ENCODE measurements around the gene RBM39. TPM values are rescaled to one million over a fixed set of nuclear protein-coding genes. Genes with fewer than 3 reads are reported as not detected.

Gene RBM39
- total and polyA plus RNA-seq, 10 of the 15 experiments (the other 5 are each of a cell fraction or from before 2014, with no cell fraction given) = 135 to 280 (median 217) TPM

DNA sequence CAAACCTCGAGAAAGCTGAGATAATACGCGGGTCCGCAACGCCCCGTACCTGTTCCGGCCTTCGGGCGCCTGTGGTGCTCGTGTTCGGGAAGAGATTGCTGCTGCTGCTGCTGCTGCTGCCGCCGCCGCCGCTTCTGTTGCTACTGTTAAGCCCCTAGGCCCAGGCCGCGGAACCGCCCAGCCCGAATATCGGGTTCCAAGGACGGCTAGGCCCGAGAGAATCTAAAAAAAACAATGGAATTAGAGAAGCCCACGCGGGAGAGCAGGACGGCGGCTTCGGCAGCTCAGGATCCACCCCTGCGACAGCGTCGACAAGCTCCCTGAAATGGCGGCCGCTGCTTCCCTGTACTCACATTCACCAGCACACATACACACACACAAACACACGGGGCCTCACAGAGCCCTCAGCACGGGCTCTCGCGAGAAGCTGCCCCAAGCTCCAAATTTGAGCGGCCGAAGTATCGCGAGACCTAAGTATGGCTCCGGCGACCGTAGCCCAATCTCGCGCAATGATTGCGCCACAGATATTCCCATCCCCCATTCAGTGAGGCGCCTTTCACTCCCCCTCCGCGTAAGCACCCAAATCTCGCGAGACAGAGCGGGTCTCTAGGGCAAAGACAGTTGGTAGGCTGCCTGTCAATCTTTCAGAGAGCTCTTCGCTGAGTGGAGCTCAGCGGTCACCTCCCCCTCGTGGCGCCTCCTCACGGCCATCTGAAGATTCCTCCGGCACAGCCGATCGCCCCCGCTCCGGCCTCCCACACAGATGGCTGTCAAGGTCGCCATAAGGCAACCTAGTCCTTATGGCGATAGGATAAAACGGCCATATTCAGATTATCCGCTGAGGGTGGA, at the start of gene RBM39 (continued):
- TF ChIP-seq SKIL (IDR thresholded peaks at IDR 0.05; ENCODE audit: low read depth, poor library complexity, severe bottlenecking) = no peak
- TF ChIP-seq SMAD5 (IDR thresholded peaks at IDR 0.05; ENCODE audit: low read depth) = peak; percentile 92
- TF ChIP-seq, protein P1, sequence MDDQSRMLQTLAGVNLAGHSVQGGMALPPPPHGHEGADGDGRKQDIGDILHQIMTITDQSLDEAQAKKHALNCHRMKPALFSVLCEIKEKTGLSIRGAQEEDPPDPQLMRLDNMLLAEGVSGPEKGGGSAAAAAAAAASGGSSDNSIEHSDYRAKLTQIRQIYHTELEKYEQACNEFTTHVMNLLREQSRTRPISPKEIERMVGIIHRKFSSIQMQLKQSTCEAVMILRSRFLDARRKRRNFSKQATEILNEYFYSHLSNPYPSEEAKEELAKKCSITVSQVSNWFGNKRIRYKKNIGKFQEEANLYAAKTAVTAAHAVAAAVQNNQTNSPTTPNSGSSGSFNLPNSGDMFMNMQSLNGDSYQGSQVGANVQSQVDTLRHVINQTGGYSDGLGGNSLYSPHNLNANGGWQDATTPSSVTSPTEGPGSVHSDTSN (IDR thresholded peaks at IDR 0.05; ENCODE audit: insufficient replicate concordance, low read depth, low read length) = peak; percentile 98
- TF ChIP-seq STAT1 (conservative IDR thresholded peaks at IDR 0.05) = peak; percentile 85; the same call in 1 of the 2 replicates
- peak in 1 of 2 experiments; percentile 16; a peak in 1 of 4 replicates for TF ChIP-seq SRF (IDR thresholded peaks at IDR 0.05; ENCODE audit: low read depth in 2 of 2, low read length in 2 of 2)
- no peak for TF ChIP-seq STAT3 (IDR thresholded peaks at IDR 0.05; ENCODE audit: low read depth, low read length)
- TF ChIP-seq KDM1A (IDR thresholded peaks at IDR 0.05; ENCODE audit: borderline replicate concordance) = no peak
- TF ChIP-seq, protein P2, sequence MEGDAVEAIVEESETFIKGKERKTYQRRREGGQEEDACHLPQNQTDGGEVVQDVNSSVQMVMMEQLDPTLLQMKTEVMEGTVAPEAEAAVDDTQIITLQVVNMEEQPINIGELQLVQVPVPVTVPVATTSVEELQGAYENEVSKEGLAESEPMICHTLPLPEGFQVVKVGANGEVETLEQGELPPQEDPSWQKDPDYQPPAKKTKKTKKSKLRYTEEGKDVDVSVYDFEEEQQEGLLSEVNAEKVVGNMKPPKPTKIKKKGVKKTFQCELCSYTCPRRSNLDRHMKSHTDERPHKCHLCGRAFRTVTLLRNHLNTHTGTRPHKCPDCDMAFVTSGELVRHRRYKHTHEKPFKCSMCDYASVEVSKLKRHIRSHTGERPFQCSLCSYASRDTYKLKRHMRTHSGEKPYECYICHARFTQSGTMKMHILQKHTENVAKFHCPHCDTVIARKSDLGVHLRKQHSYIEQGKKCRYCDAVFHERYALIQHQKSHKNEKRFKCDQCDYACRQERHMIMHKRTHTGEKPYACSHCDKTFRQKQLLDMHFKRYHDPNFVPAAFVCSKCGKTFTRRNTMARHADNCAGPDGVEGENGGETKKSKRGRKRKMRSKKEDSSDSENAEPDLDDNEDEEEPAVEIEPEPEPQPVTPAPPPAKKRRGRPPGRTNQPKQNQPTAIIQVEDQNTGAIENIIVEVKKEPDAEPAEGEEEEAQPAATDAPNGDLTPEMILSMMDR (IDR thresholded peaks at IDR 0.05 in 2 of 3, conservative IDR thresholded peaks at IDR 0.05 in 1 of 3; ENCODE audit: control insufficient read depth in 2 of 3, extremely low read depth in 1 of 3, insufficient read depth in 1 of 3, low read depth in 3 of 3, low read length in 3 of 3) = peak; percentile 12 to 29 (median 18); a peak in 3 of 6 replicates
- TF ChIP-seq E4F1 (IDR thresholded peaks at IDR 0.05; ENCODE audit: borderline replicate concordance, partially characterized antibody) = peak; percentile 73
- TF ChIP-seq NR2C2 (IDR thresholded peaks at IDR 0.05; ENCODE audit: borderline replicate concordance, control insufficient read depth, insufficient read length, low read depth) = no peak
- TF ChIP-seq, protein P3, sequence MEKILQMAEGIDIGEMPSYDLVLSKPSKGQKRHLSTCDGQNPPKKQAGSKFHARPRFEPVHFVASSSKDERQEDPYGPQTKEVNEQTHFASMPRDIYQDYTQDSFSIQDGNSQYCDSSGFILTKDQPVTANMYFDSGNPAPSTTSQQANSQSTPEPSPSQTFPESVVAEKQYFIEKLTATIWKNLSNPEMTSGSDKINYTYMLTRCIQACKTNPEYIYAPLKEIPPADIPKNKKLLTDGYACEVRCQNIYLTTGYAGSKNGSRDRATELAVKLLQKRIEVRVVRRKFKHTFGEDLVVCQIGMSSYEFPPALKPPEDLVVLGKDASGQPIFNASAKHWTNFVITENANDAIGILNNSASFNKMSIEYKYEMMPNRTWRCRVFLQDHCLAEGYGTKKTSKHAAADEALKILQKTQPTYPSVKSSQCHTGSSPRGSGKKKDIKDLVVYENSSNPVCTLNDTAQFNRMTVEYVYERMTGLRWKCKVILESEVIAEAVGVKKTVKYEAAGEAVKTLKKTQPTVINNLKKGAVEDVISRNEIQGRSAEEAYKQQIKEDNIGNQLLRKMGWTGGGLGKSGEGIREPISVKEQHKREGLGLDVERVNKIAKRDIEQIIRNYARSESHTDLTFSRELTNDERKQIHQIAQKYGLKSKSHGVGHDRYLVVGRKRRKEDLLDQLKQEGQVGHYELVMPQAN (conservative IDR thresholded peaks at IDR 0.05) = peak; percentile 62; the same call in 1 of the 2 replicates
- peak; percentile 67; the same call in 1 of the 2 replicates for TF ChIP-seq NFYA (IDR thresholded peaks at IDR 0.05; ENCODE audit: borderline replicate concordance, low read depth, low read length)
- no peak for TF ChIP-seq BCLAF1 (IDR thresholded peaks at IDR 0.05)
- peak; percentile 98 for TF ChIP-seq YY1 (IDR thresholded peaks at IDR 0.05; ENCODE audit: low read depth, low read length)

Data from GM12878 (cell line).